ENCODE data around the gene RNPEP. TPM values are rescaled to one million over a fixed set of nuclear protein-coding genes. Genes with fewer than 3 reads are reported as not detected.

Gene RNPEP
- polyA plus RNA-seq, 3 donors, result 108 to 153 (median 127) TPM

- H2AFZ ChIP-seq (ENCODE audit: insufficient read depth, low read depth, low read length, poor library complexity, severe bottlenecking), result no peak overlapping the region
- H3K27ac Mint-ChIP-seq, result no peak overlapping the region
- TF ChIP-seq, protein P1, sequence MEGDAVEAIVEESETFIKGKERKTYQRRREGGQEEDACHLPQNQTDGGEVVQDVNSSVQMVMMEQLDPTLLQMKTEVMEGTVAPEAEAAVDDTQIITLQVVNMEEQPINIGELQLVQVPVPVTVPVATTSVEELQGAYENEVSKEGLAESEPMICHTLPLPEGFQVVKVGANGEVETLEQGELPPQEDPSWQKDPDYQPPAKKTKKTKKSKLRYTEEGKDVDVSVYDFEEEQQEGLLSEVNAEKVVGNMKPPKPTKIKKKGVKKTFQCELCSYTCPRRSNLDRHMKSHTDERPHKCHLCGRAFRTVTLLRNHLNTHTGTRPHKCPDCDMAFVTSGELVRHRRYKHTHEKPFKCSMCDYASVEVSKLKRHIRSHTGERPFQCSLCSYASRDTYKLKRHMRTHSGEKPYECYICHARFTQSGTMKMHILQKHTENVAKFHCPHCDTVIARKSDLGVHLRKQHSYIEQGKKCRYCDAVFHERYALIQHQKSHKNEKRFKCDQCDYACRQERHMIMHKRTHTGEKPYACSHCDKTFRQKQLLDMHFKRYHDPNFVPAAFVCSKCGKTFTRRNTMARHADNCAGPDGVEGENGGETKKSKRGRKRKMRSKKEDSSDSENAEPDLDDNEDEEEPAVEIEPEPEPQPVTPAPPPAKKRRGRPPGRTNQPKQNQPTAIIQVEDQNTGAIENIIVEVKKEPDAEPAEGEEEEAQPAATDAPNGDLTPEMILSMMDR (IDR thresholded peaks at IDR 0.05), result no peak
- no peak overlapping the region for H3K4me2 ChIP-seq (replicated peaks; ENCODE audit: extremely low read depth, low read length, poor library complexity, severe bottlenecking)
- no peaks in the 10 kb centered on the region for H3K27me3 ChIP-seq (ENCODE audit: control insufficient read depth in 2 of 2, insufficient read depth in 2 of 2, low read length in 2 of 2)
- H3K9me3 ChIP-seq (replicated peaks in 1 of 2; ENCODE audit: control insufficient read depth in 1 of 2, insufficient read depth in 1 of 2, low read length in 2 of 2), result no peaks in the 10 kb centered on the region
- no peaks in the 10 kb centered on the region for H3K79me2 ChIP-seq (ENCODE audit: insufficient read depth, low read length)
- no peak for DNase-seq
- no peak overlapping the region for H3K9ac ChIP-seq (ENCODE audit: insufficient read depth, low read length, poor library complexity, severe bottlenecking)
- H3K4me3 Mint-ChIP-seq, result no peak overlapping the region
- no peaks in the 10 kb centered on the region for H3K36me3 Mint-ChIP-seq
- no peak overlapping the region for H3K4me3 ChIP-seq (replicated peaks in 1 of 3; ENCODE audit: low read depth in 2 of 3, low read length in 3 of 3)
- H3K9me3 Mint-ChIP-seq, result no peaks in the 10 kb centered on the region
- peaks cover 5 to 13% (median 8%) of the 10 kb centered on the region in 3 donors for H3K27me3 Mint-ChIP-seq (ENCODE audit: low read depth in 3 of 3)
- WGBS (ENCODE audit: insufficient coverage), result no CpG with 5 or more reads among the region's 4 CpGs
- intact Hi-C loops (cut with micrococcal nuclease), result no loop called here
- H3K36me3 ChIP-seq (replicated peaks in 1 of 2; ENCODE audit: control insufficient read depth in 1 of 2, insufficient read depth in 2 of 2, low read length in 2 of 2), result no peaks in the 10 kb centered on the region
- no peaks in the 10 kb centered on the region for H3K4me1 Mint-ChIP-seq
- no peaks in the 10 kb centered on the region for H3K4me1 ChIP-seq (ENCODE audit: control insufficient read depth in 1 of 2, insufficient read depth in 2 of 2, low read length in 2 of 2)
- no peaks in the 10 kb centered on the region for H4K20me1 ChIP-seq (ENCODE audit: insufficient read depth, low read length)
- no peak overlapping the region for H3K27ac ChIP-seq (ENCODE audit: low read depth in 1 of 2, low read length in 2 of 2)
Measured at GRCh38 chr1:202047977-202048376, 65.5 kb downstream of the RNPEP start.

DNA sequence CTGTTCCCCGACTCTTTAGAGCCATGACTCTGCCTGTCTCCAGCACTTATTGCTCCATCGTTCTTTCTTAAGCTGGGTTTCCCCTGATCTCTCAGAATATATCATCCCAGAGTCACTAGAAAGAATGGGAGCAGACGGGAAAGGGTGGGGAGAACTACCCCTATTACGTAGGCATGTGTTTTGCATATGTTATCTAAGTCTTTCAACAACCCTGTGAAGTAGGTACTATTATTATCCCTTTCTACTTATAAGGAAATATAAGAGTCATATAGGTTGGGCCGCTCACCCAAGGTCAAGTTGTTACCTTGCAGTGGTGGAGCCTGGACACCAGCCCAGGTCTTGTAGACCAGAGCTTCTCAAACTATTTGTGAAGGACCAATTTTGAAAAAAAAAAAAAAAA is 66.7 kb downstream of the RNPEP start:
- Mint-ChIP-seq H3K27me3 (ENCODE audit: low read depth in 3 of 3) (peaks cover 8 to 18% (median 8%) of the 10 kb centered on the region in 3 donors), H3K4me3 (no peak overlapping the region), H3K36me3 (no peaks in the 10 kb centered on the region), H3K9me3 (no peaks in the 10 kb centered on the region), H3K27ac (no peak overlapping the region), H3K4me1 (no peaks in the 10 kb centered on the region)
- H3K9me3 ChIP-seq (replicated peaks in 1 of 2; ENCODE audit: control insufficient read depth in 1 of 2, insufficient read depth in 1 of 2, low read length in 2 of 2), result no peaks in the 10 kb centered on the region
- no peaks in the 10 kb centered on the region for H4K20me1 ChIP-seq (ENCODE audit: insufficient read depth, low read length)
- no peak overlapping the region for H3K4me2 ChIP-seq (replicated peaks; ENCODE audit: extremely low read depth, low read length, poor library complexity, severe bottlenecking)
- H3K27me3 ChIP-seq (ENCODE audit: control insufficient read depth in 2 of 2, insufficient read depth in 2 of 2, low read length in 2 of 2), result no peaks in the 10 kb centered on the region
- H3K27ac ChIP-seq (ENCODE audit: low read depth in 1 of 2, low read length in 2 of 2), result no peak overlapping the region
- H3K79me2 ChIP-seq (ENCODE audit: insufficient read depth, low read length), result no peaks in the 10 kb centered on the region
- no peaks in the 10 kb centered on the region for H3K4me1 ChIP-seq (ENCODE audit: control insufficient read depth in 1 of 2, insufficient read depth in 2 of 2, low read length in 2 of 2)
- intact Hi-C loops (cut with micrococcal nuclease), result no loop called here
- TF ChIP-seq, protein P1 (IDR thresholded peaks at IDR 0.05), result no peak
- no peak overlapping the region for H3K9ac ChIP-seq (ENCODE audit: insufficient read depth, low read length, poor library complexity, severe bottlenecking)
- WGBS (ENCODE audit: insufficient coverage), result 74% methylated on average over 2 of the region's 5 CpGs
- no peaks in the 10 kb centered on the region for H3K36me3 ChIP-seq (replicated peaks in 1 of 2; ENCODE audit: control insufficient read depth in 1 of 2, insufficient read depth in 2 of 2, low read length in 2 of 2)
- no peak for DNase-seq
- H3K4me3 ChIP-seq (replicated peaks in 1 of 3; ENCODE audit: low read depth in 2 of 3, low read length in 3 of 3), result no peak overlapping the region
- no peak overlapping the region for H2AFZ ChIP-seq (ENCODE audit: insufficient read depth, low read depth, low read length, poor library complexity, severe bottlenecking)

Data from CD14-positive monocyte (primary cell).